Natural killer cell (primary cell): Measurements from ENCODE around the gene TSHZ3. TPM values are rescaled to one million over a fixed set of nuclear protein-coding genes. Genes with fewer than 3 reads are reported as not detected.

Source experiments
- ATAC-seq, 3 donors: fragments of 150-1000 bp in 2 of 3; fragments of 200-7000 bp in 1 of 3; cut with Tn5 transposase; 1 replicate in 1 of 3; 2 replicates in 2 of 3; pipeline ENCODE4 v1.10.0; 2021; ENCODE audit warnings: mild to moderate bottlenecking in 2 of 3, moderate library complexity in 2 of 3
- DNase-seq, 2 donors: peaks; one replicate each; pipeline versions ENCODE4 v3.0.0 to v3.0.0-alpha.2; 2013 to 2021; ENCODE audit warnings: mixed read lengths in 1 of 2
- H3K27ac ChIP-seq: one replicate; pipeline ENCODE4 v1.5.1; 2013; ENCODE audit warnings: mild to moderate bottlenecking, low read length
- H3K27me3 ChIP-seq: one replicate; pipeline ENCODE4 v1.6.1; 2013; ENCODE audit warnings: low read length; ENCODE audit not compliant: control insufficient read depth, insufficient read depth
- H3K36me3 ChIP-seq: one replicate; pipeline ENCODE4 v1.6.1; 2013; ENCODE audit warnings: low read length; ENCODE audit not compliant: control insufficient read depth, insufficient read depth
- H3K4me1 ChIP-seq: one replicate; pipeline ENCODE4 v1.6.1; 2013; ENCODE audit warnings: low read length; ENCODE audit not compliant: control insufficient read depth, insufficient read depth
- H3K4me3 ChIP-seq: one replicate; pipeline ENCODE4 v1.5.1; 2013; ENCODE audit warnings: low read length
- H3K9me3 ChIP-seq: one replicate; pipeline ENCODE4 v1.6.1; 2013; ENCODE audit warnings: low read length; ENCODE audit not compliant: control insufficient read depth, insufficient read depth
- H3K27ac Mint-ChIP-seq, 2 donors: one replicate each; pipeline ENCODE4 v1.8.0; 2022; ENCODE audit warnings: mild to moderate bottlenecking in 2 of 2, mixed read lengths in 2 of 2, moderate library complexity in 1 of 2
- H3K27me3 Mint-ChIP-seq, 2 donors: one replicate each; pipeline ENCODE4 v1.8.0; 2022; ENCODE audit warnings: low read depth in 2 of 2, mixed read lengths in 2 of 2
- H3K36me3 Mint-ChIP-seq: one replicate; pipeline ENCODE4 v1.8.0; 2022; ENCODE audit warnings: mixed read lengths
- H3K4me1 Mint-ChIP-seq, 2 donors: one replicate each; pipeline ENCODE4 v1.8.0; 2022; ENCODE audit warnings: mixed read lengths in 2 of 2
- H3K4me3 Mint-ChIP-seq: one replicate; pipeline ENCODE4 v1.8.0; 2022; ENCODE audit warnings: mild to moderate bottlenecking, moderate library complexity, mixed read lengths
- H3K9me3 Mint-ChIP-seq, 2 donors: one replicate each; pipeline ENCODE4 v1.8.0; 2022; ENCODE audit warnings: mixed read lengths in 2 of 2
- WGBS: methylation state at CpG from one replicate; pipeline ENCODE4 v1.1.7; 2013; ENCODE audit warnings: missing lambda C conversion rate; ENCODE audit not compliant: insufficient coverage; 5-methylcytosine and 5-hydroxymethylcytosine counted together
- intact Hi-C: fragments of 100-400 bp; cut with micrococcal nuclease; formaldehyde crosslinking; loops from one replicate; pipeline ENCODE4 v1.14.2; 2022
- total RNA-seq, 4 donors: library from RNA; stranded (reverse); fragments of 120-200 nt in 1 of 4; gene quantifications; one replicate each; pipeline versions ENCODE4 v1.2.3 to v1.2.4, GENCODE V29; 2013 to 2022
- TF ChIP-seq, protein P1 (sequence below): fragments of 200-600 bp; IDR thresholded peaks from one replicate; pipeline ENCODE4 v1.8.0; 2022; ENCODE audit warnings: antibody characterized with exemption

The TSHZ3 gene
- total RNA-seq, 3 donors from 2014 or later (not counting 1 experiment from before 2014, with no cell fraction given) = 5.3 to 8.1 (median 6.2) TPM

DNA sequence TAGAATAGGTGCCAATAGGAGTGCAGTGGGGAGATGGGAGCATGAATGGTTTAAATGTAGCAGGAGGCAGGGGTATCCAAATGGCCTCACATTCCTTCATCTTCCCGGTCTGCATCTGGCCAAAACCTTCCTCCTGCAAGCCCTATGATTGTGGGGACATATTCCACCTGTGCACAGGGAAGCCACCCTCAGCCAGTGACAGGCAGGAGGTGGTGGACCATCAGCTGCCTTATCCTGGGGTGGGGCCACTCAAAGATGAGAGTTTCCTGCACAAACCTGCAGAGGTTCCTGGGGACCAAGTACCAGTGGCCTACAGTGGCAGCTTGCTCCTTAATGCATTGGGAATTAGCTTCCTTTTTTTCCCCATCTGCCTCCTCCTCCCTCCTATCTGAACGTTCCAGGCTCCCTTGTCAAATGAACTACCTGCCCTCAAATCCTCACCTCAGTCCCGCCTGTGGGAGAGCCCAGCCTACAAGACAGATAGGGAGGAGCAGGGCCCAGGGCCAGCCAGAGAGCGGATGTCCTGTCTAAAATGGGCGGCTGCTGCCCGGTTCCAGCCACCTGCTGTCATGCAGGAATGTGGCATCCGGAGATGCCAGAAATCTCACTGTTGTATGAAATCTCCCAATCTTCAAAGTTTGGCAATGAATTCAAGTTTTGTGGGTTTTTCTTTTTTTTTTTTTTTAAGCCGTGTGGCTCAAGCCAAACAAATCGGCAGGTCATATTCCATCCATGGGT is 85.0 kb downstream of the TSHZ3 start:
- no peak overlapping the region for H3K27ac ChIP-seq
- no peak overlapping the region for H3K4me3 ChIP-seq
- no peaks in the 10 kb centered on the region for H3K27me3 ChIP-seq
- WGBS = 84% methylated on average over 9 of the region's 9 CpGs
- H3K9me3 ChIP-seq = no peaks in the 10 kb centered on the region
- no peak for ATAC-seq
- Mint-ChIP-seq H3K4me3 (no peak overlapping the region), H3K36me3 (no peaks in the 10 kb centered on the region), H3K4me1 (peaks cover 0 to 7% of the 10 kb centered on the region in 2 donors), H3K27ac (no peak overlapping the region), H3K9me3 (no peaks in the 10 kb centered on the region), H3K27me3 (peaks cover 10 to 22% of the 10 kb centered on the region in 2 donors)
- no peak for DNase-seq
- no peaks in the 10 kb centered on the region for H3K4me1 ChIP-seq
- H3K36me3 ChIP-seq = no peaks in the 10 kb centered on the region
- TF ChIP-seq, protein P1, sequence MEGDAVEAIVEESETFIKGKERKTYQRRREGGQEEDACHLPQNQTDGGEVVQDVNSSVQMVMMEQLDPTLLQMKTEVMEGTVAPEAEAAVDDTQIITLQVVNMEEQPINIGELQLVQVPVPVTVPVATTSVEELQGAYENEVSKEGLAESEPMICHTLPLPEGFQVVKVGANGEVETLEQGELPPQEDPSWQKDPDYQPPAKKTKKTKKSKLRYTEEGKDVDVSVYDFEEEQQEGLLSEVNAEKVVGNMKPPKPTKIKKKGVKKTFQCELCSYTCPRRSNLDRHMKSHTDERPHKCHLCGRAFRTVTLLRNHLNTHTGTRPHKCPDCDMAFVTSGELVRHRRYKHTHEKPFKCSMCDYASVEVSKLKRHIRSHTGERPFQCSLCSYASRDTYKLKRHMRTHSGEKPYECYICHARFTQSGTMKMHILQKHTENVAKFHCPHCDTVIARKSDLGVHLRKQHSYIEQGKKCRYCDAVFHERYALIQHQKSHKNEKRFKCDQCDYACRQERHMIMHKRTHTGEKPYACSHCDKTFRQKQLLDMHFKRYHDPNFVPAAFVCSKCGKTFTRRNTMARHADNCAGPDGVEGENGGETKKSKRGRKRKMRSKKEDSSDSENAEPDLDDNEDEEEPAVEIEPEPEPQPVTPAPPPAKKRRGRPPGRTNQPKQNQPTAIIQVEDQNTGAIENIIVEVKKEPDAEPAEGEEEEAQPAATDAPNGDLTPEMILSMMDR = no peak
- intact Hi-C loops = no loop called here

DNA sequence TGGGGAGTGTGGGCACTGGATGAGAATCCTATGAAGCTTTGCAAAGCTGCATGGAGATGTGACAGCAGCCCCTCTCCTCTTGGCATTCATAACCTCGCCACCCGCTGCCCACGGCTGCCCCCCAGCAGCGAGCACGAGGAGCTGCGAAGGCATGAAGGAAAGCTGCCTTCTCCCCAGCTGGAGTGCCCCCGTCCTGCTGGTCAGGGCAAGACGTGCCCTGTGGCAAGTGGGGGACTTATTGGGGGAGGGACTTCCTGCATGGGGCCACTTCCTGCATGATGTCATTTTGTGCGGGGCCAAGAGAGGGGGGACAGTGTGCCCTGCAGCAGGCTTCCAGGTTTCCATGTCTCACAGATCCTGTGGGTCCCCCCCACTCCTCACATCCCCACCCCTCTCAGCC is 85.9 kb downstream of the TSHZ3 start:
- no peak overlapping the region for H3K4me3 ChIP-seq
- H3K4me1 Mint-ChIP-seq = peaks cover 0 to 7% of the 10 kb centered on the region in 2 donors
- H3K27me3 ChIP-seq = no peaks in the 10 kb centered on the region
- H3K36me3 Mint-ChIP-seq = no peaks in the 10 kb centered on the region
- DNase-seq = no peak
- H3K9me3 ChIP-seq = no peaks in the 10 kb centered on the region
- no peaks in the 10 kb centered on the region for H3K4me1 ChIP-seq
- no peaks in the 10 kb centered on the region for H3K9me3 Mint-ChIP-seq
- intact Hi-C loops = no loop called here
- H3K36me3 ChIP-seq = no peaks in the 10 kb centered on the region
- H3K4me3 Mint-ChIP-seq = no peak overlapping the region
- H3K27ac Mint-ChIP-seq = no peak overlapping the region
- no peak for ATAC-seq
- 65% methylated on average over 9 of the region's 9 CpGs for WGBS
- no peak overlapping the region for H3K27ac ChIP-seq
- TF ChIP-seq, protein P1 = no peak
- H3K27me3 Mint-ChIP-seq = peaks cover 10 to 21% of the 10 kb centered on the region in 2 donors

DNA sequence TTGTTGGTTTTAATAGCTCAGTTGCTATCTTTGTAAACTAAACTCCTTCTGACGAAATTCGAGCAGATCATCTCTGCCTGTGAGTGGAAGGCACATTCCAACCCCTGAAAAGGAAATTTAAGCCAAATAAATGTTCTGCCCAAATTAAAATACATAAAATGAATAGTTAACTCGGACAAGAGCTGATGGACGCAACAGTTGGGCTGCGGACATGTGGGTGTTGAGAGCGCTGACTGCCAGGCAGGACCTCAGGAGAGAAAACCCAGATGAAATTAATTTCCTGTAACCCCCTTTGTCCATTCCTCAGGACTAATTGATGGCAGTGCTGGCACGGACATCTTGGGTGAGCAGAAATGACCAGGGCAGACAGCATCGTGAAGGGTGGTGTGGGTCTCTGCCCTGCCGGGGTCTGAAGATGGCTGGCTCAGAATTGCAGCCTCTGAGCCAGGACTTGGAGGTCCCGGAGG is 86.5 kb downstream of the TSHZ3 start:
- Histone ChIP-seq H3K36me3 (no peaks in the 10 kb centered on the region), H3K27me3 (no peaks in the 10 kb centered on the region), H3K4me3 (no peak overlapping the region), H3K4me1 (no peaks in the 10 kb centered on the region), H3K27ac (no peak overlapping the region), H3K9me3 (no peaks in the 10 kb centered on the region)
- intact Hi-C loops = no loop called here
- 89% methylated on average over 10 of the region's 10 CpGs for WGBS
- H3K4me3 Mint-ChIP-seq = no peak overlapping the region
- ATAC-seq (no peak), DNase-seq (no peak)
- H3K27ac Mint-ChIP-seq = no peak overlapping the region
- TF ChIP-seq, protein P1 = no peak
- H3K27me3 Mint-ChIP-seq = peaks cover 10 to 24% of the 10 kb centered on the region in 2 donors
- no peaks in the 10 kb centered on the region for H3K9me3 Mint-ChIP-seq
- H3K4me1 Mint-ChIP-seq = peaks cover 0 to 7% of the 10 kb centered on the region in 2 donors
- H3K36me3 Mint-ChIP-seq = no peaks in the 10 kb centered on the region
